Coronary artery (tissue), 2 donors: Measurements from ENCODE around the gene GXYLT2.

Experiments
- DNase-seq: peaks from one replicate; pipeline ENCODE4 v3.0.0-alpha.2; 2017; ENCODE audit warnings: low spot score
- H3K27ac ChIP-seq, 2 donors: fragments of 200-600 bp; sonication (generic); one replicate each; pipeline ENCODE4 v1.5.1; 2016 to 2019
- H3K4me3 ChIP-seq: fragments of 200-600 bp; sonication (generic); 2 replicates; pipeline ENCODE4 v1.5.1; 2016; ENCODE audit warnings: mild to moderate bottlenecking, moderate library complexity
- TF ChIP-seq, protein P1 (sequence below): fragments of 200-600 bp; sonication (generic); IDR thresholded peaks from one replicate; pipeline ENCODE4 v1.5.1; 2019; ENCODE audit warnings: antibody characterized with exemption

The GXYLT2 gene

DNA sequence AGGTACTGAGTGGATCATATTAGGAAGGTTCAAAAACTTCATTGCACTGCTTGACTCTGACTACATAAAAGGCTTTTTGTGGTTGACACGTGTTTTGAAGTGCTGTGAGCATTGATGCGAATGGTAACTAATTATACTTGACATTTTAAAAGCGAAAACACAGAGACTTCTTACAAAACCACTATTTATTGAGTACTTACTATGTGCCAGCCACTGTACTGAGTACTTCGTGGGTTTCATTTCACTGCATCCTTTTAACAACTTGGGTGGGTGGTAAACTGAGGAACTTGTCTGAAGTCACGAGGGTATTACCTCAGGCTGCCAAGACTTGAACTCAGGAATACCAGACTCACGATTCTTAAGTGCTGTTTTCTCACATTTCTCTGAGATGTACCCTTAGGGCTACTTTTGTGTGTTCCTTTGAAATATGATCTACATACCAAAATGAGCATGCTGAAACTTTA is 63.4 kb downstream of the GXYLT2 start:
- DNase-seq: no peak
- TF ChIP-seq, protein P1, sequence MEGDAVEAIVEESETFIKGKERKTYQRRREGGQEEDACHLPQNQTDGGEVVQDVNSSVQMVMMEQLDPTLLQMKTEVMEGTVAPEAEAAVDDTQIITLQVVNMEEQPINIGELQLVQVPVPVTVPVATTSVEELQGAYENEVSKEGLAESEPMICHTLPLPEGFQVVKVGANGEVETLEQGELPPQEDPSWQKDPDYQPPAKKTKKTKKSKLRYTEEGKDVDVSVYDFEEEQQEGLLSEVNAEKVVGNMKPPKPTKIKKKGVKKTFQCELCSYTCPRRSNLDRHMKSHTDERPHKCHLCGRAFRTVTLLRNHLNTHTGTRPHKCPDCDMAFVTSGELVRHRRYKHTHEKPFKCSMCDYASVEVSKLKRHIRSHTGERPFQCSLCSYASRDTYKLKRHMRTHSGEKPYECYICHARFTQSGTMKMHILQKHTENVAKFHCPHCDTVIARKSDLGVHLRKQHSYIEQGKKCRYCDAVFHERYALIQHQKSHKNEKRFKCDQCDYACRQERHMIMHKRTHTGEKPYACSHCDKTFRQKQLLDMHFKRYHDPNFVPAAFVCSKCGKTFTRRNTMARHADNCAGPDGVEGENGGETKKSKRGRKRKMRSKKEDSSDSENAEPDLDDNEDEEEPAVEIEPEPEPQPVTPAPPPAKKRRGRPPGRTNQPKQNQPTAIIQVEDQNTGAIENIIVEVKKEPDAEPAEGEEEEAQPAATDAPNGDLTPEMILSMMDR: no peak
- Histone ChIP-seq H3K27ac (no peak overlapping the region), H3K4me3 (no peak overlapping the region)

DNA sequence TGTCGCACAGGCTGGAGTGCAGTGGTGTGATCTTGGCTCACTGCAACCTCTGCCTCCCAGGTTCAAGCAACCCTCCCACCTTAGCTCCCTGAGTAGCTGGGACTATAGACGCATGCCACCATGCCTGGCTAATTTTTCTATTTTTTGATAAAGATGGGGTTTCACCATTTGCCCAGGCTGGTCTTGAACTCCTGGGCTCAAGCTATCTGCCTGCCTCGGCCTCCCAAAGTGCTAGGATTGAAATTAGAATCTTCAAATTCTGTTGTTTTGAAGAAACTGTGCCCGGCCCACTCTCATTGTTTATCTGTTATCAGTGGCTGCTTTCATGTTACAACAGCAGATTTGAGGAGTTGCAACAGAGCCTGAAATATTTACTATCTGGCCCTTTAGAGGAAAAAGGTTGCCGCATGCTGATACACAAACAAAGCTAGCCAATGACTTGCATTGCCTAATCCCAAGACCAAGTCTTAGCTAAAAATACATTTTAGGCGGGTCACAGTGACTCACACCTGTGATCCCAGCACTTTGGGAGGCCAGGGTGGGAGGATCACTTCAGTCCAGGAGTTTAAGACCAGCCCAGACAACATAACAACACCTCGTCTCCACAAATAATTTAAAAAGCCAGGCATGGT is 65.6 kb downstream of the GXYLT2 start:
- TF ChIP-seq, protein P1: no peak
- DNase-seq: no peak
- H3K27ac ChIP-seq: no peak overlapping the region
- no peak overlapping the region for H3K4me3 ChIP-seq

- DNase-seq: peak; percentile 74
- no peak overlapping the region for H3K27ac ChIP-seq
- TF ChIP-seq, protein P1: no peak
- no peak overlapping the region for H3K4me3 ChIP-seq
Measured at GRCh38 chr3:72957297-72957696, 69.5 kb downstream of the GXYLT2 start.

DNA sequence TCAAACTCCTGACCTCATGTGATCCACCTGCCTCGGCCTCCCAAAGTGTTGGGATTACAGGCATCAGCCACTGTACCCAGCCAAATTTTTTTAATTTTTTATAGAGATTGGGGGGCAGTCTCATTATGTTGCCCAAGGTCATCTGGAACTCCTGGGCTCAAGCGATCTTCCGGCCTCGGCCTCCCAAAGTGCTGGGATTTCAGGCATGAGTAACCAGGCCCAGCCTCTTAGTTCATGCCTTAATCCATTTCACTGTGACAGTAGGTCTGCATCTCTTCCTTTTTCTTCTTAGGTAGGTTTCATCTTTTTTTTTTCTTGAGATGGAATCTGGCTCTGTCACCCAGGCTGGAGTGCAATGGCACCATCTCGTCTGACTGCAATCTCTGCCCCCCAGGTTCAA is 71.5 kb downstream of the GXYLT2 start:
- no peak for DNase-seq
- Histone ChIP-seq H3K4me3 (no peak overlapping the region), H3K27ac (no peak overlapping the region)
- TF ChIP-seq, protein P1: no peak

DNA sequence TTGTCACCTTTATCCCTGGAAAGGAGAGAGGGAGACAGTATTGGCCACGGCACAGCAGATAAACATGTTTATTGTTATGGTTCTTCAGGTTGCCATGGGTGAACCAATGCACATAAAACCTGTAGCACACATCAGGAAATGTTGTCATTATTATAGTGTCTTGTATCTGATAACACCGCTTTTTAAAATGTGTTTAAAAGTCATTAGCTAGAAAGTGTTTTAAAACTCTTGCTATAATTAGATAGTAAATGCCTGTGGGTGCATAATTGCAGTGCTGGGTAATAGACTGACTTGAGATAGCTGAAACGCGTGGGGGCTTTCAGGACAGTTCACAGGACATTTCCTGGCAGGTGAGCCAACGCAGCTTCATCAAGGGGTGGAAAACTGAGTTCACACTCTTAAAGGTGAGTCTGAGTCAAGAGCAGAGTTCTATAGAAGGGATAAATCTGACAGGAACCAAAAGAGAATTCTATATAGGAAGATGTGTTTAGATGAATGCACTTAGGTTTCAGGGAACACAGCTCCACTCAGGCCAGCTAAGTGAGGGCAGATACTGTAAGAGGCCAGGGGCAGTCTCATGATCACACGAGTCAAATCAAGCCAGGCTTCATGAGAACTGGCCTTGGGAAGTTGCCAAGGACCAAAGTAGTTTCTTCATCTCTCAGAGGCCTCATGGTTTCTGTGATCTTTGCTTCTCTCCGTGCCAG is 73.1 kb downstream of the GXYLT2 start:
- DNase-seq: no peak
- H3K27ac ChIP-seq: no peak overlapping the region
- TF ChIP-seq, protein P1: no peak

DNA sequence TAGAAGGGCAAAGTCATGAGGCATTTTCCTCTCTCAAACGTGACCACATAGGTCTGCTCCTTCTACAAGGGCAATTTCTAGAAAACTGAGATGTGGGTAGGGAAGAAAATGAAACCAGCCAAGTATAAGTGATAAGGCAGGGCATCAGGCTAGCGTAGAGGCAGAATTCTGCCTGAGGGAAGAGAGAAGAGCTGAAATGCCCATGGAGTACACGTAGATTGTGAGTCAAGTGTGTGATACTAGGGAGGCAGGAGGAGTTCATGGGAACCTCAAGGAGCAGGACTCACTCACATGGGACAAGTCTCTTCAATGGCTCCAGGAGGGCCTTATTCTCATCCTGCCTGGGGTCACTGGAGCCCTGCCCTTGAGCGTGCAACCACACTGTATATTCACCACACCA is 73.9 kb downstream of the GXYLT2 start:
- Histone ChIP-seq H3K4me3 (no peak overlapping the region), H3K27ac (no peak overlapping the region)
- DNase-seq: no peak
- TF ChIP-seq, protein P1: no peak

More for the DNA sequence above, 73.1 kb downstream of the GXYLT2 start:
- H3K4me3 ChIP-seq: no peak overlapping the region

DNA sequence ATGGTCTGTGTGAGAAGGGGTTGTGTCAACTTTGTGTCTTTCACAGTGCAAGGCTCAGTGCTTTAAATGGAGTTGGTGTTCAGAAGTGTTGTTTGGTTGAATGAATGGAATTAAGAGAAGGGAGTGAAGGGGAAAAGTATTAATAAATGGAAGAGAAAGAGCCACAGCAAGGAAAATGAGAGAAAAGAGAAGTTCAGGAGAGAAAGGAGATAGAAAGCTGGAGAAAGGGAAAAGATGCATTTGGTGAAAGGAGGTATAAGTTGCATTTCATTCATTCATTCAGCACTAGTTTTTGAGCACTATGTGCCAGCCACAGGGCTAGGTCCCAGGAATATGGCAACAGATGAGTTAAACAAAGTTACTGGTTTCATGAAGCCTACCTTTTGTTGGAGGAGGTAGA is 74.5 kb downstream of the GXYLT2 start:
- H3K4me3 ChIP-seq: no peak overlapping the region
- TF ChIP-seq, protein P1: no peak
- DNase-seq: no peak
- no peak overlapping the region for H3K27ac ChIP-seq
